Measurements from ENCODE around the gene RIT2. TPM values are rescaled to one million over a fixed set of nuclear protein-coding genes. Genes with fewer than 3 reads are reported as not detected.

Gene RIT2
- total and polyA plus RNA-seq, 8 donors: not detected

DNA sequence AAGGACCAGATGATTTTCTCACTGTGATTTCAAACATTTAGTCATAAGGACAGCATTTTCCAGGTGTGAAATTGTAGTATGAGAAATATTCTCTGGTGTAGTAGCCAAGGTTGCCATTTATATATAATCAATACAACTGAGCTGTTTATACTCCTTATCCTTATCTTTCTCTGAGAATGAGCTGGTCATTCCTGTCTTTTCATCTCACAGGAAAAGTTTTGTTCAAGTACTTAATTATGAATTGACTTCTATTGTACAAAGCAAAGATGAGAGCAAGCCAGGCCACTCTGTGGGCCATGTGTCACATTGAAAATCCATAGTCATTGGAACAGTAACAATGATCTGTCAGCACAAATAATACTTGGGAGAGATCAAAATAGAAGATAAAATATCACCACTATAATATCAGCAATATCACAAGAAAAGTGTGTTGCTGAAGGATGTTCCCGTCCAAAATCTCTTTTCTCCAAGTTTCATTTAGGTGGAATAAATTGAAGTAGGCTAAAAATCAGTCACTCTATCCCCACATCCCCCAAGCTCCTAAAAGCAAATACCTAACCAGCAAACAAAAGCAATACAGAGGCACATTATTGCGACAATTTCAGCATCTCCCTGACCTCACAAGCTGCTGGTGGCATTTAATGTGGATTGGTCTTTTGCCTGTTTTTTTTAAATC is 2.1 kb downstream of the RIT2 start:
- TF ChIP-seq EP300 (IDR thresholded peaks at IDR 0.05) (no peak), POLR2AphosphoS5 (IDR thresholded peaks at IDR 0.05) (no peak), POLR2A (IDR thresholded peaks at IDR 0.05) (no peak)
- TF ChIP-seq, protein P1, sequence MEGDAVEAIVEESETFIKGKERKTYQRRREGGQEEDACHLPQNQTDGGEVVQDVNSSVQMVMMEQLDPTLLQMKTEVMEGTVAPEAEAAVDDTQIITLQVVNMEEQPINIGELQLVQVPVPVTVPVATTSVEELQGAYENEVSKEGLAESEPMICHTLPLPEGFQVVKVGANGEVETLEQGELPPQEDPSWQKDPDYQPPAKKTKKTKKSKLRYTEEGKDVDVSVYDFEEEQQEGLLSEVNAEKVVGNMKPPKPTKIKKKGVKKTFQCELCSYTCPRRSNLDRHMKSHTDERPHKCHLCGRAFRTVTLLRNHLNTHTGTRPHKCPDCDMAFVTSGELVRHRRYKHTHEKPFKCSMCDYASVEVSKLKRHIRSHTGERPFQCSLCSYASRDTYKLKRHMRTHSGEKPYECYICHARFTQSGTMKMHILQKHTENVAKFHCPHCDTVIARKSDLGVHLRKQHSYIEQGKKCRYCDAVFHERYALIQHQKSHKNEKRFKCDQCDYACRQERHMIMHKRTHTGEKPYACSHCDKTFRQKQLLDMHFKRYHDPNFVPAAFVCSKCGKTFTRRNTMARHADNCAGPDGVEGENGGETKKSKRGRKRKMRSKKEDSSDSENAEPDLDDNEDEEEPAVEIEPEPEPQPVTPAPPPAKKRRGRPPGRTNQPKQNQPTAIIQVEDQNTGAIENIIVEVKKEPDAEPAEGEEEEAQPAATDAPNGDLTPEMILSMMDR (IDR thresholded peaks at IDR 0.05): no peak
- DNase-seq: no peak
- Histone ChIP-seq H3K36me3 (no peaks in the 10 kb centered on the region), H3K9me3 (no peaks in the 10 kb centered on the region), H3K27me3 (no peaks in the 10 kb centered on the region), H3K4me1 (no peaks in the 10 kb centered on the region), H3K4me3 (no peak overlapping the region), H3K27ac (no peak overlapping the region)
- 64 to 87% (median 74%) methylated on average over 2 of the region's 2 CpGs for WGBS, 5 donors
- intact Hi-C loops (cut with DNase I; ENCODE audit: low total_unique reads): no loop called here

DNA sequence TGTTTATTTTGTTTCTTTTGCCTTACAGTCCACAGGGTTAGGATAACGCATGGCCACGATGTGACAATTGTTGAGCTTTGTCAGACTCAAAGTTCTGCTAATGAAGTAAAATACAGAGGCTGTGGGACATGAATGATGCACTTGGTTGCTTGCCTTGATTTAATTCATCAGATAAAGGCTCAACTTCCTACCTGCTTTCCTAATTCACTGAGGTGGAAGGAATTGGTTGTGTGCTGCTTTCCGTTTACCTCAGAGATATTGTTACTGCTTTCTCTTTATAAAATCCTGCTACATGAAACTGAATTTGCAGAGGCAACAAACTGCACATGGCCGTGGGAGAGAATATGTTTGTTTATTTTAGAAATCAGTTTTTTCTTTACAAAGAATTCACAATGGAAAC is 6.6 kb downstream of the RIT2 start:
- TF ChIP-seq, protein P1 (IDR thresholded peaks at IDR 0.05): no peak
- TF ChIP-seq POLR2AphosphoS5 (IDR thresholded peaks at IDR 0.05): no peak
- TF ChIP-seq POLR2A (IDR thresholded peaks at IDR 0.05): no peak
- no peak for TF ChIP-seq EP300 (IDR thresholded peaks at IDR 0.05)
- H3K4me3 ChIP-seq: no peak overlapping the region
- H3K36me3 ChIP-seq: no peaks in the 10 kb centered on the region
- H3K27me3 ChIP-seq: no peaks in the 10 kb centered on the region
- intact Hi-C loops (cut with DNase I; ENCODE audit: low total_unique reads): no loop called here
- WGBS, 5 donors: 37 to 49% (median 45%) methylated on average over 4 of the region's 4 CpGs
- no peaks in the 10 kb centered on the region for H3K4me1 ChIP-seq
- DNase-seq: no peak
- H3K27ac ChIP-seq: no peak overlapping the region
- H3K9me3 ChIP-seq: no peaks in the 10 kb centered on the region

DNA sequence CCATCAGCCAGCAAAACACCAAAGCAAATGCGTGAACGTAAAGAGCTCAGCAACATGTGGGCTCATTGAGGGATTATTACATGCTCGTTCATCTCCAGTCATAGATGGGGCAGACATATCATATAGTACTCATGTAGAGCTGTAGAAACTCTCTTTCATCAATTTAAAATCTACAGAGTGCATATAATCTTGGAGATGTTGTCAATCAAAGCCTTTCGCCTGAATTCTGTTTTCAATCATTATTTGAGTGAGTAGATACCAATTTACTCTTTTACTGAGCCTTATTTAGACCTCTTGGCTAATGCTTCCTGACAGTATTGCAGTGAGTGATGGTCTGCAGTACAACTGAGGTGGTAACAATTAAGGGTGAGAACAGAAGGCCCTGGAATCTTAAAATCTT is 7.0 kb downstream of the RIT2 start:
- H3K4me3 ChIP-seq: no peak overlapping the region
- intact Hi-C loops (cut with DNase I; ENCODE audit: low total_unique reads): no loop called here

DNA sequence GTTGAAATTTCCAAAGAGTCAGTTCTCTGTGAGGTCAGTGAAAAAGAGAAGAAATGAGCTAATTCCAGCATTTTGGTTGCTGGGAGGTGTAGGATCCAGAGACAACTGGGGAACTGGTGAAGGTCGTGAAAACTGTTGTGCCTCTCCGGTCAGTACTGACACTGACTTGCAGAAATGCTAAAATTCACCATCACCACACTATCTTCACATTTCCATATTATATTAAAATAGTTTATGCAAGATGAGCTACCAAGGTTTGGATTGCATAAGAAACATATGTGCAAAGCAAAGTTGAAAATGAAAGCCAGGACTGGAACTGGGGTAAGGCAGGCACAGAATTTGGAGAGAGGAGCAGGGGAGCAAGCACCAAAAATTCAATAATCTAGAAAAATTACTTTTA is 21.8 kb downstream of the RIT2 start:
- H3K36me3 ChIP-seq: no peaks in the 10 kb centered on the region
- no peak overlapping the region for H3K4me3 ChIP-seq
- intact Hi-C loops (cut with DNase I; ENCODE audit: low total_unique reads): no loop called here
- no peak for TF ChIP-seq POLR2AphosphoS5 (IDR thresholded peaks at IDR 0.05)
- TF ChIP-seq POLR2A (IDR thresholded peaks at IDR 0.05): no peak
- TF ChIP-seq, protein P1 (IDR thresholded peaks at IDR 0.05): no peak
- TF ChIP-seq EP300 (IDR thresholded peaks at IDR 0.05): no peak
- no peaks in the 10 kb centered on the region for H3K27me3 ChIP-seq
- H3K4me1 ChIP-seq: no peaks in the 10 kb centered on the region
- no peak for DNase-seq
- no peak overlapping the region for H3K27ac ChIP-seq
- H3K9me3 ChIP-seq: no peaks in the 10 kb centered on the region
- whole genome bisulfite sequencing, 5 donors: 87 to 100% (median 95%) methylated on average over 2 of the region's 2 CpGs

More for the DNA sequence above, 7.0 kb downstream of the RIT2 start:
- TF ChIP-seq EP300 (IDR thresholded peaks at IDR 0.05) (no peak), POLR2A (IDR thresholded peaks at IDR 0.05) (no peak), POLR2AphosphoS5 (IDR thresholded peaks at IDR 0.05) (no peak)
- TF ChIP-seq, protein P1 (IDR thresholded peaks at IDR 0.05): no peak
- WGBS, 5 donors: 78 to 91% (median 86%) methylated on average over 4 of the region's 4 CpGs
- Histone ChIP-seq H3K27me3 (no peaks in the 10 kb centered on the region), H3K27ac (no peak overlapping the region), H3K4me1 (no peaks in the 10 kb centered on the region), H3K9me3 (no peaks in the 10 kb centered on the region), H3K36me3 (no peaks in the 10 kb centered on the region)
- no peak for DNase-seq
